ENCODE results near the gene NRN1. TPM values are rescaled to one million over a fixed set of nuclear protein-coding genes. Genes with fewer than 3 reads are reported as not detected.
"Not testable (repeated sequence)": the region's sequence is repeated elsewhere in the genome, so short reads cannot be mapped to it uniquely, and the experiment has no call there.

NRN1 gene
- total RNA-seq, 1 experiment from 2014 or later, result 0.18 TPM

DNA sequence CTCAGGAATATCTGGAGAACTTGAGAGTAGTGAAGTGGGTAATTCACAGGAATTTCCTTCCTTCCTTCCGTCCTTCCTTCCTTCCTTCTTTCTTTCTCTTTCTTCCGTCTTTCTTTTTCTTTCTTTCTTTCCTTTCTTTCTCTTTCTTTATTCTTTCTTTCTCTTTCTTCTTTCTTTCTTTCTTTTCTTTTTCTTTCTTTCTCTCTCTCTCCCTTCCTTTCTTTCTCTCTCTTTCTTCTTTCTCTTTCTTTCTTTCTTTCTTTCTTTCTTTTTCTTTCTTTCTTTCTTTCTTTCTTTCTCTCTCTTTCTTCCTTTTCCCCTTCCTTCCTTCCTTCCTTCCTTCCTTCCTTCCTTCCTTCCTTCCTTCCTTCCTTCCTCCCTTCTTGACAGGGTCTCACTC lies 16.1 kb upstream of the NRN1 start:
- H3K4me1 ChIP-seq (ENCODE audit: control insufficient read depth, insufficient read depth, low read length); H3K36me3 ChIP-seq (ENCODE audit: control insufficient read depth, insufficient read depth, low read length); H3K27me3 ChIP-seq (ENCODE audit: control insufficient read depth, insufficient read depth, low read length); intact Hi-C loops (cut with micrococcal nuclease; ENCODE audit: unreplicated experiment); CTCF ChIA-PET; H3K4me3 ChIP-seq (ENCODE audit: low read depth in 2 of 2, low read length in 2 of 2); BruUV-seq (replicated peaks); H3K27ac ChIP-seq (ENCODE audit: low read length); ATAC-seq; H3K9me3 ChIP-seq (ENCODE audit: control insufficient read depth, insufficient read depth, low read depth, low read length); DNase-seq (ENCODE audit: low read depth, low spot score); in situ Hi-C loops (cut with HindIII; ENCODE audit: low pct_unique_long_range_greater_than_20kb, low sequenced_read_pairs); POLR2A ChIA-PET: not testable (repeated sequence)

DNA sequence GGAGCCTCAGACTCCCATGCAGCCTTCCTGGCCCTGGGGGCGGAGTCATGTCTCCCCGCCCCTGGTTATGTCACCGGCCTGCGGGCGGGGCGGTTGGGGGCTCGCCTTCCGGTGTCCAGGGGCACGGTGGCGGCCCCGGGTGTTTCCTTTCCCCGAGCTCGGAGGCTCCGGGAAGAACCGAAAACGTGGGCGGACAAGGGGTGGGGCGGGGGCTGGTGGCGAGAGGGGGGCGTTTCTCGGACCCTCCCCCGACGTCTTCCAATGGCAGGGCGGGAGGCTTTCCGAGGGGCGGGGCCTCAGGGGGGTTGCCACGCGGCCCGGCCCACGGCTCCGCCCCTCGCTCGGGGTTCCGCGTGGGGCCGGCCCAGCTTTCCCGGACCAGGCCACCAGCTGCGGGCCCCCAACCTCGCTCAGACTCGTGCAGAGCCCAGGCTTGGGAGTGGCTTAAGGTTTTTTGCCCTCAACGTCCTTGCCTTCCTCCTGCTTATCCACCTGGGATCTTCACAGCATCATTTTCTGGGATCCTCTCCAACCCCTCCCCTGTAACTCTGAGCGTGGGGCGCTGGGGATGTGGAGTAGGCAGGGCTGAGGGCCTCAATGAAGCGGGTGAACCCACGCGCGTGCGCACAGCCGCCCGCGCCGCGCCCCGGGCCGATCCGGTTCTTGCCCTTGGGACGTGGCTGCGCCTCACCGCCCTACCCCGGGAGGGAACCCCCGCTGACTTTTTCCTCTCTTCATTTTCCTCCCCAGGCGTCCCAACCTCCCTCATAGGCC lies 2.1 kb upstream of the NRN1 start:
- peaks cover 36% of the 10 kb centered on the region for H3K27me3 ChIP-seq (ENCODE audit: control insufficient read depth, insufficient read depth, low read length)
- intact Hi-C loops (cut with micrococcal nuclease; ENCODE audit: unreplicated experiment), result no loop called here
- BruUV-seq (replicated peaks), result no TSS peak

DNA sequence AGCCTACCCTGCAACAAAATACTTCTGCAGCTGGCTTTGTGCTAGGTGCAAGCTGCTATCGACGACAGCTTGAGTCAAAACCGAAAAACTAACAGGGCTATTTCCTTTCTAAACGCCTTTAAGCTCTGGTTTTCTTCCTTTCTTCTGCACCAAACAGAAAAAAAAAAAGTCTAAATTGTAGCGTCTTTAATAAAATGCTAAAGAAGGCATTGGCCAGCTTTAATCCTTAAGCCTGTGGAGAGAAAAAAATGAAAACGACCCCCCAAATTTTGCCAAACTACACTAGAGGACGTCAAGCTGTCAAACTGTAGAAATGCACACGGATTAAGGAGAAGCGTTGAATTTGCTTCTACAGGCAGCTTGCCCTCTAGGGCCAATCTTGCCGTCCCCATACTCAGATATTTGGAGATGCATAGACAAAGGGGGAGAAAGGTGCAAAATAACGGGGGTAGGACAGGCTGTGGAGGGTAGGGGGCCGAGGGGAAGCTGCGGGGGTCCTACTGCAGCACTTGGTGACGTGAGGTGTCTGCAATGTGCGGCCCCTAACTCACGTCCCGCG lies 1.4 kb upstream of the NRN1 start:
- intact Hi-C loops (cut with micrococcal nuclease; ENCODE audit: unreplicated experiment), result no loop called here
- Histone ChIP-seq H3K27ac (ENCODE audit: low read length) (no peak overlapping the region), H3K27me3 (ENCODE audit: control insufficient read depth, insufficient read depth, low read length) (peaks cover 36% of the 10 kb centered on the region), H3K9me3 (ENCODE audit: control insufficient read depth, insufficient read depth, low read depth, low read length) (no peaks in the 10 kb centered on the region), H3K4me3 (ENCODE audit: low read depth in 2 of 2, low read length in 2 of 2) (peak overlapping the region; percentile 41 to 51), H3K4me1 (ENCODE audit: control insufficient read depth, insufficient read depth, low read length) (peaks cover 12% of the 10 kb centered on the region), H3K36me3 (ENCODE audit: control insufficient read depth, insufficient read depth, low read length) (no peaks in the 10 kb centered on the region)
- no peak for DNase-seq (ENCODE audit: low read depth, low spot score)
- CTCF ChIA-PET, result interaction anchor here (0.6 kb wide), 1 partner anchor 534 kb away, joined by 6 read pairs; no protein-coding TSS in a partner anchor
- TF ChIP-seq TCF7L2 (IDR thresholded peaks at IDR 0.05; ENCODE audit: low read depth, low read length), result no peak
- TF ChIP-seq, protein P1, sequence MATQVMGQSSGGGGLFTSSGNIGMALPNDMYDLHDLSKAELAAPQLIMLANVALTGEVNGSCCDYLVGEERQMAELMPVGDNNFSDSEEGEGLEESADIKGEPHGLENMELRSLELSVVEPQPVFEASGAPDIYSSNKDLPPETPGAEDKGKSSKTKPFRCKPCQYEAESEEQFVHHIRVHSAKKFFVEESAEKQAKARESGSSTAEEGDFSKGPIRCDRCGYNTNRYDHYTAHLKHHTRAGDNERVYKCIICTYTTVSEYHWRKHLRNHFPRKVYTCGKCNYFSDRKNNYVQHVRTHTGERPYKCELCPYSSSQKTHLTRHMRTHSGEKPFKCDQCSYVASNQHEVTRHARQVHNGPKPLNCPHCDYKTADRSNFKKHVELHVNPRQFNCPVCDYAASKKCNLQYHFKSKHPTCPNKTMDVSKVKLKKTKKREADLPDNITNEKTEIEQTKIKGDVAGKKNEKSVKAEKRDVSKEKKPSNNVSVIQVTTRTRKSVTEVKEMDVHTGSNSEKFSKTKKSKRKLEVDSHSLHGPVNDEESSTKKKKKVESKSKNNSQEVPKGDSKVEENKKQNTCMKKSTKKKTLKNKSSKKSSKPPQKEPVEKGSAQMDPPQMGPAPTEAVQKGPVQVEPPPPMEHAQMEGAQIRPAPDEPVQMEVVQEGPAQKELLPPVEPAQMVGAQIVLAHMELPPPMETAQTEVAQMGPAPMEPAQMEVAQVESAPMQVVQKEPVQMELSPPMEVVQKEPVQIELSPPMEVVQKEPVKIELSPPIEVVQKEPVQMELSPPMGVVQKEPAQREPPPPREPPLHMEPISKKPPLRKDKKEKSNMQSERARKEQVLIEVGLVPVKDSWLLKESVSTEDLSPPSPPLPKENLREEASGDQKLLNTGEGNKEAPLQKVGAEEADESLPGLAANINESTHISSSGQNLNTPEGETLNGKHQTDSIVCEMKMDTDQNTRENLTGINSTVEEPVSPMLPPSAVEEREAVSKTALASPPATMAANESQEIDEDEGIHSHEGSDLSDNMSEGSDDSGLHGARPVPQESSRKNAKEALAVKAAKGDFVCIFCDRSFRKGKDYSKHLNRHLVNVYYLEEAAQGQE (IDR thresholded peaks at IDR 0.05; ENCODE audit: insufficient read depth in 1 of 2, low read depth in 2 of 2, low read length in 1 of 2), result no peak
- TF ChIP-seq, protein P2, sequence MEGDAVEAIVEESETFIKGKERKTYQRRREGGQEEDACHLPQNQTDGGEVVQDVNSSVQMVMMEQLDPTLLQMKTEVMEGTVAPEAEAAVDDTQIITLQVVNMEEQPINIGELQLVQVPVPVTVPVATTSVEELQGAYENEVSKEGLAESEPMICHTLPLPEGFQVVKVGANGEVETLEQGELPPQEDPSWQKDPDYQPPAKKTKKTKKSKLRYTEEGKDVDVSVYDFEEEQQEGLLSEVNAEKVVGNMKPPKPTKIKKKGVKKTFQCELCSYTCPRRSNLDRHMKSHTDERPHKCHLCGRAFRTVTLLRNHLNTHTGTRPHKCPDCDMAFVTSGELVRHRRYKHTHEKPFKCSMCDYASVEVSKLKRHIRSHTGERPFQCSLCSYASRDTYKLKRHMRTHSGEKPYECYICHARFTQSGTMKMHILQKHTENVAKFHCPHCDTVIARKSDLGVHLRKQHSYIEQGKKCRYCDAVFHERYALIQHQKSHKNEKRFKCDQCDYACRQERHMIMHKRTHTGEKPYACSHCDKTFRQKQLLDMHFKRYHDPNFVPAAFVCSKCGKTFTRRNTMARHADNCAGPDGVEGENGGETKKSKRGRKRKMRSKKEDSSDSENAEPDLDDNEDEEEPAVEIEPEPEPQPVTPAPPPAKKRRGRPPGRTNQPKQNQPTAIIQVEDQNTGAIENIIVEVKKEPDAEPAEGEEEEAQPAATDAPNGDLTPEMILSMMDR (IDR thresholded peaks at IDR 0.05), result no peak
- no peak for TF ChIP-seq SIN3A (IDR thresholded peaks at IDR 0.05; ENCODE audit: borderline replicate concordance, insufficient read depth, low read depth, low read length)
- TF ChIP-seq POLR2AphosphoS5 (IDR thresholded peaks at IDR 0.05; ENCODE audit: low read depth, low read length), result no peak
- ATAC-seq, result peak; percentile 34
- no TSS peak for BruUV-seq (replicated peaks)
- POLR2A ChIA-PET, result no interaction called here
- in situ Hi-C loops (cut with HindIII; ENCODE audit: low pct_unique_long_range_greater_than_20kb, low sequenced_read_pairs), result no loop called here

More for the DNA sequence above, 2.1 kb upstream of the NRN1 start:
- no peaks in the 10 kb centered on the region for H3K36me3 ChIP-seq (ENCODE audit: control insufficient read depth, insufficient read depth, low read length)
- H3K27ac ChIP-seq (ENCODE audit: low read length), result no peak overlapping the region
- ChIA-PET CTCF (interaction anchor here (0.6 kb wide), 1 partner anchor 534 kb away, joined by 6 read pairs; no protein-coding TSS in a partner anchor), POLR2A (no interaction called here)
- peak; percentile 86 for ATAC-seq
- no peaks in the 10 kb centered on the region for H3K9me3 ChIP-seq (ENCODE audit: control insufficient read depth, insufficient read depth, low read depth, low read length)
- in situ Hi-C loops (cut with HindIII; ENCODE audit: low pct_unique_long_range_greater_than_20kb, low sequenced_read_pairs), result no loop called here
- DNase-seq (ENCODE audit: low read depth, low spot score), result no peak
- TF ChIP-seq SIN3A (IDR thresholded peaks at IDR 0.05; ENCODE audit: borderline replicate concordance, insufficient read depth, low read depth, low read length) (no peak), POLR2AphosphoS5 (IDR thresholded peaks at IDR 0.05; ENCODE audit: low read depth, low read length) (no peak)
- TF ChIP-seq, protein P1 (IDR thresholded peaks at IDR 0.05; ENCODE audit: insufficient read depth in 1 of 2, low read depth in 2 of 2, low read length in 1 of 2), result no peak
- peaks cover 12% of the 10 kb centered on the region for H3K4me1 ChIP-seq (ENCODE audit: control insufficient read depth, insufficient read depth, low read length)
- peak overlapping the region; percentile 41 to 51 for H3K4me3 ChIP-seq (ENCODE audit: low read depth in 2 of 2, low read length in 2 of 2)
